G401 (cell line): ENCODE results near the gene SULT1C2. TPM values are rescaled to one million over a fixed set of nuclear protein-coding genes. Genes with fewer than 3 reads are reported as not detected.
"Not testable (repeated sequence)": the region's sequence is repeated elsewhere in the genome, so short reads cannot be mapped to it uniquely, and the experiment has no call there.

ENCODE experiments used
- DNase-seq: peaks from one replicate; pipeline ENCODE4 v3.0.0-alpha.2; 2015; ENCODE audit warnings: low spot score
- in situ Hi-C: cut with HindIII; loops from 2 replicates; pipeline ENCODE4 v1.10.0; 2016; ENCODE audit warnings: low sequenced_read_pairs, mixed read lengths
- total RNA-seq: library from RNA; depleted of rRNA; stranded (reverse); fragments of >200 nt; shearing (Covaris generic); gene quantifications from 2 replicates; pipeline ENCODE4 v1.2.3, GENCODE V29; 2014; rRNA removed

Gene SULT1C2
- total RNA-seq, 1 experiment from 2014 or later, result 0.71 TPM

GRCh38 chr2:108345951-108346350 lies 57.3 kb downstream of the SULT1C2 start:
- DNase-seq, result no peak
- in situ Hi-C loops, result no loop called here

GRCh38 chr2:108346827-108347226 lies 58.1 kb downstream of the SULT1C2 start:
- no peak for DNase-seq
- in situ Hi-C loops, result no loop called here

GRCh38 chr2:108347786-108348185 lies 59.1 kb downstream of the SULT1C2 start:
- DNase-seq, result no peak
- in situ Hi-C loops, result no loop called here

GRCh38 chr2:108348816-108349570 lies 60.3 kb downstream of the SULT1C2 start:
- in situ Hi-C loops, result no loop called here
- DNase-seq, result no peak

GRCh38 chr2:108349571-108349928 lies 60.9 kb downstream of the SULT1C2 start:
- in situ Hi-C loops, result no loop called here
- DNase-seq, result no peak

GRCh38 chr2:108351889-108352288 lies 63.2 kb downstream of the SULT1C2 start:
- in situ Hi-C loops, result loop anchor here (5.0 kb wide), 1 partner anchor 40 kb away; no protein-coding TSS in a partner anchor

GRCh38 chr2:108354136-108354535 lies 65.4 kb downstream of the SULT1C2 start:
- DNase-seq, result no peak

More at GRCh38 chr2:108351889-108352288, 63.2 kb downstream of the SULT1C2 start:
- DNase-seq, result no peak

GRCh38 chr2:108355906-108356734 lies 67.4 kb downstream of the SULT1C2 start:
- DNase-seq, result no peak
- in situ Hi-C loops, result no loop called here

More at GRCh38 chr2:108354136-108354535, 65.4 kb downstream of the SULT1C2 start:
- in situ Hi-C loops, result loop anchor here (5.0 kb wide), 1 partner anchor 38 kb away; no protein-coding TSS in a partner anchor

- DNase-seq, in situ Hi-C loops: not testable (repeated sequence)
Measured at GRCh38 chr2:108359336-108359735, 70.6 kb downstream of the SULT1C2 start.

Other genes with a start within 250 kb of the SULT1C2 start
- gene SULT1C3, start 48.9 kb upstream of the SULT1C2 start, total RNA-seq, result not detected in 2 replicates
- not detected in 2 replicates for gene SULT1C4, start 89.1 kb downstream of the SULT1C2 start, total RNA-seq
- gene GCC2, start 160.3 kb downstream of the SULT1C2 start, total RNA-seq, result 13.5 and 18.9 TPM in 2 replicates
- gene LIMS1, start 245.6 kb downstream of the SULT1C2 start, total RNA-seq, result 18.3 and 68.3 TPM in 2 replicates